Measurements from ENCODE around the gene TPSB2. TPM values are rescaled to one million over a fixed set of nuclear protein-coding genes. Genes with fewer than 3 reads are reported as not detected.

The TPSB2 gene
- total RNA-seq, 1 experiment from 2014 or later = not detected

DNA sequence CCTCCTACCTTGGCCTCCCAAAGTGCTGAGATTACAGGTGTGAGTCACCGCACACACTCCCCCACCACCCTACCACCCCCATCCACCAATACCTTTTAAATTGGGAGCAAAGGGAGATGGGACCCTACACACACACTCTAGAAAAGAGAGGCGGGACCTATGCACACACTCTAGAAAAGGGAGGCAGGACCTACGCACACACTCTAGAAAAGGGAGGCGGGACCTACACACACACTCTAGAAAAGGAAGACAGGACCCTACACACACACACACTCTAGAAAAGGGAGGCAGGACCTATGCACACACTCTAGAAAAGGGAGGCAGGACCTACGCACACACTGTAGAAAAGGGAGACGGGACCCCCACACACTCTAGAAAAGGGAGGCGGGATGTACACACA lies 44.8 kb upstream of the TPSB2 start:
- ChIA-PET POLR2A (no interaction called here), RAD21 (ENCODE audit: low non-redundant PET in 1 of 2, low total read pairs in 2 of 2, uncharacterized antibody in 2 of 2, unreplicated experiment in 2 of 2) (no interaction called here), CTCF (no interaction called here)
- BruUV-seq (replicated peaks) = no TSS peak
- Histone ChIP-seq H3K4me1 (ENCODE audit: control insufficient read depth in 1 of 2, insufficient read depth in 2 of 2, low read length in 2 of 2) (no peaks in the 10 kb centered on the region), H3K36me3 (ENCODE audit: control insufficient read depth in 1 of 2, insufficient read depth in 2 of 2, low read length in 2 of 2) (no peaks in the 10 kb centered on the region), H3K4me2 (ENCODE audit: low read length) (no peak overlapping the region), H3K9me3 (ENCODE audit: control insufficient read depth in 1 of 2, insufficient read depth in 1 of 2, low read depth in 1 of 2, low read length in 2 of 2) (no peaks in the 10 kb centered on the region), H4K20me1 (ENCODE audit: insufficient read depth) (no peaks in the 10 kb centered on the region), H3K27ac (ENCODE audit: low read depth, low read length) (no peak overlapping the region), H3K9me2 (ENCODE audit: insufficient read depth) (no peaks in the 10 kb centered on the region), H3K9ac (ENCODE audit: low read length) (no peak overlapping the region), H3K4me3 (replicated peaks in 1 of 2; ENCODE audit: low read depth in 1 of 2, low read length in 2 of 2) (no peak overlapping the region), H2AFZ (ENCODE audit: low read depth, low read length, poor library complexity, severe bottlenecking) (no peak overlapping the region), H3K79me2 (ENCODE audit: insufficient read depth, low read length) (no peaks in the 10 kb centered on the region), H3K27me3 (ENCODE audit: insufficient read depth, low read length) (no peaks in the 10 kb centered on the region)
- intact Hi-C loops (cut with micrococcal nuclease) = no loop called here
- TF ChIP-seq CEBPB (IDR thresholded peaks at IDR 0.05; ENCODE audit: low read depth) (no peak), EGR1 (IDR thresholded peaks at IDR 0.05; ENCODE audit: low read depth) (no peak), ELF1 (IDR thresholded peaks at IDR 0.05; ENCODE audit: borderline replicate concordance, low read depth) (no peak), TCF7L2 (IDR thresholded peaks at IDR 0.05; ENCODE audit: borderline replicate concordance, extremely low read depth, insufficient read depth, insufficient read length) (no peak), REST (IDR thresholded peaks at IDR 0.05; ENCODE audit: low read depth) (no peak), POLR2A (IDR thresholded peaks at IDR 0.05; ENCODE audit: borderline replicate concordance, extremely low read depth, insufficient read depth, insufficient read length) (no peak)
- TF ChIP-seq, protein P1, sequence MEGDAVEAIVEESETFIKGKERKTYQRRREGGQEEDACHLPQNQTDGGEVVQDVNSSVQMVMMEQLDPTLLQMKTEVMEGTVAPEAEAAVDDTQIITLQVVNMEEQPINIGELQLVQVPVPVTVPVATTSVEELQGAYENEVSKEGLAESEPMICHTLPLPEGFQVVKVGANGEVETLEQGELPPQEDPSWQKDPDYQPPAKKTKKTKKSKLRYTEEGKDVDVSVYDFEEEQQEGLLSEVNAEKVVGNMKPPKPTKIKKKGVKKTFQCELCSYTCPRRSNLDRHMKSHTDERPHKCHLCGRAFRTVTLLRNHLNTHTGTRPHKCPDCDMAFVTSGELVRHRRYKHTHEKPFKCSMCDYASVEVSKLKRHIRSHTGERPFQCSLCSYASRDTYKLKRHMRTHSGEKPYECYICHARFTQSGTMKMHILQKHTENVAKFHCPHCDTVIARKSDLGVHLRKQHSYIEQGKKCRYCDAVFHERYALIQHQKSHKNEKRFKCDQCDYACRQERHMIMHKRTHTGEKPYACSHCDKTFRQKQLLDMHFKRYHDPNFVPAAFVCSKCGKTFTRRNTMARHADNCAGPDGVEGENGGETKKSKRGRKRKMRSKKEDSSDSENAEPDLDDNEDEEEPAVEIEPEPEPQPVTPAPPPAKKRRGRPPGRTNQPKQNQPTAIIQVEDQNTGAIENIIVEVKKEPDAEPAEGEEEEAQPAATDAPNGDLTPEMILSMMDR (IDR thresholded peaks at IDR 0.05 in 2 of 3, conservative IDR thresholded peaks at IDR 0.05 in 1 of 3; ENCODE audit: borderline replicate concordance in 1 of 3, insufficient read depth in 1 of 3, low read depth in 2 of 3, low read length in 2 of 3) = no peak
- DNase-seq (ENCODE audit: low read depth, low spot score) (no peak), ATAC-seq (no peak)
